ENCODE results near the gene TTC22. TPM values are rescaled to one million over a fixed set of nuclear protein-coding genes. Genes with fewer than 3 reads are reported as not detected.

The TTC22 gene
- total and polyA plus RNA-seq, 2 of the 4 experiments (the other 2 are of a cell fraction) = not detected

DNA sequence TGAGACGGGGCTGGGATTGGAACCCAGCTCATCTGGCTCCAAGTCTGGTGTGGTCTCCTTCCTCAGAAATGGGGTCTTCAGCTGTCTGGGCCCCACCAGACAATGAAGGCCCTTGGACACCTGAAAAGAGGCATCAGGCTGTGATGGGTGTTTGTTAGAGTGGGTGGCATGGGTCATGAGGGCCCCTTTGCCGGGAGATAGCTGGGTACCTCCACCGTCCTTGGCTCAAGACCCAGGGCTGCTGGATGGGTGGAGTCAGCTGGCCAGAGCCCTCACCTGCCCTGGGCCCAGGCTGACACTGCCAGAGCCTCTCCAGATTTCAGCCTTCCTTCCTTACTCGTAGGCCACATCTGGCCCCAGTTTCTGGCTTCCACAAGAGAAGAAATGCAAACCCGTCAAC is 13.4 kb upstream of the TTC22 start:
- H3K9me3 ChIP-seq (ENCODE audit: control insufficient read depth, insufficient read depth, low read length) = no peaks in the 10 kb centered on the region
- POLR2A ChIA-PET (ENCODE audit: unreplicated experiment) = no interaction called here

More for the DNA sequence above, 13.4 kb upstream of the TTC22 start:
- no peak for TF ChIP-seq RAD21 (IDR thresholded peaks at IDR 0.05; ENCODE audit: low read length)
- no peak for TF ChIP-seq POLR2A (IDR thresholded peaks at IDR 0.05; ENCODE audit: low read depth, low read length)
- no peak for TF ChIP-seq BHLHE40 (IDR thresholded peaks at IDR 0.05; ENCODE audit: low read depth, low read length)
- TF ChIP-seq, protein P1, sequence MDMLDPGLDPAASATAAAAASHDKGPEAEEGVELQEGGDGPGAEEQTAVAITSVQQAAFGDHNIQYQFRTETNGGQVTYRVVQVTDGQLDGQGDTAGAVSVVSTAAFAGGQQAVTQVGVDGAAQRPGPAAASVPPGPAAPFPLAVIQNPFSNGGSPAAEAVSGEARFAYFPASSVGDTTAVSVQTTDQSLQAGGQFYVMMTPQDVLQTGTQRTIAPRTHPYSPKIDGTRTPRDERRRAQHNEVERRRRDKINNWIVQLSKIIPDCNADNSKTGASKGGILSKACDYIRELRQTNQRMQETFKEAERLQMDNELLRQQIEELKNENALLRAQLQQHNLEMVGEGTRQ (IDR thresholded peaks at IDR 0.05; ENCODE audit: low read depth, low read length) = no peak
- no peak for TF ChIP-seq CHD1 (IDR thresholded peaks at IDR 0.05; ENCODE audit: low read depth, low read length)
- TF ChIP-seq FOS (IDR thresholded peaks at IDR 0.05; ENCODE audit: low read depth, low read length) = no peak
- TF ChIP-seq MXI1 (IDR thresholded peaks at IDR 0.05; ENCODE audit: borderline replicate concordance, low read depth, low read length) = no peak
- no peak for TF ChIP-seq MAZ (IDR thresholded peaks at IDR 0.05; ENCODE audit: borderline replicate concordance, low read depth, low read length)
- no peak for TF ChIP-seq CEBPB (IDR thresholded peaks at IDR 0.05; ENCODE audit: low read depth, low read length)
- TF ChIP-seq, protein P2, sequence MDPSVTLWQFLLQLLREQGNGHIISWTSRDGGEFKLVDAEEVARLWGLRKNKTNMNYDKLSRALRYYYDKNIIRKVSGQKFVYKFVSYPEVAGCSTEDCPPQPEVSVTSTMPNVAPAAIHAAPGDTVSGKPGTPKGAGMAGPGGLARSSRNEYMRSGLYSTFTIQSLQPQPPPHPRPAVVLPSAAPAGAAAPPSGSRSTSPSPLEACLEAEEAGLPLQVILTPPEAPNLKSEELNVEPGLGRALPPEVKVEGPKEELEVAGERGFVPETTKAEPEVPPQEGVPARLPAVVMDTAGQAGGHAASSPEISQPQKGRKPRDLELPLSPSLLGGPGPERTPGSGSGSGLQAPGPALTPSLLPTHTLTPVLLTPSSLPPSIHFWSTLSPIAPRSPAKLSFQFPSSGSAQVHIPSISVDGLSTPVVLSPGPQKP (IDR thresholded peaks at IDR 0.05; ENCODE audit: borderline replicate concordance, low read depth, low read length) = no peak
- no peak for TF ChIP-seq NFE2L2 (IDR thresholded peaks at IDR 0.05; ENCODE audit: low read depth, low read length)
- no peak for TF ChIP-seq RFX5 (IDR thresholded peaks at IDR 0.05; ENCODE audit: low read depth, low read length)
- DNase-seq (no peak), ATAC-seq (ENCODE audit: low read depth) (no peak)
- H3K9me1 ChIP-seq (ENCODE audit: insufficient read depth, low read length) = no peaks in the 10 kb centered on the region
- no peak overlapping the region for H3K23ac ChIP-seq (ENCODE audit: low read depth, low read length)
- H3K9ac ChIP-seq (ENCODE audit: low read depth, low read length) = no peak overlapping the region
- H3K4ac ChIP-seq (ENCODE audit: low read depth, low read length) = no peak overlapping the region
- H2BK20ac ChIP-seq (ENCODE audit: low read depth, low read length) = no peak overlapping the region
- H2AK5ac ChIP-seq (ENCODE audit: low read depth, low read length) = no peak overlapping the region
- H3K4me3 ChIP-seq (ENCODE audit: insufficient read depth, low read depth, low read length) = no peak overlapping the region
- intact Hi-C loops (cut with micrococcal nuclease) = loop anchor here (5.0 to 10.0 kb wide), 3 partner anchors 183 to 960 kb away; partner anchors contain the start of gene BSND
- H3K79me1 ChIP-seq (ENCODE audit: low read depth in 1 of 2, low read length in 2 of 2) = no peaks in the 10 kb centered on the region
- H3K4me2 ChIP-seq (ENCODE audit: low read depth, low read length) = no peak overlapping the region
- no peaks in the 10 kb centered on the region for H4K20me1 ChIP-seq (ENCODE audit: insufficient read depth, low read length)
- in situ Hi-C loops (cut with MboI; ENCODE audit: low sequenced_read_pairs) = loop anchor here (10.0 kb wide), 1 partner anchor 140 kb away; no protein-coding TSS in a partner anchor
- no TSS peak for BruUV-seq (replicated peaks)
- no peak overlapping the region for H3K18ac ChIP-seq (ENCODE audit: low read depth, low read length)
- WGBS, 2 experiments (ENCODE audit: extremely low coverage in 2 of 2, insufficient read length in 1 of 2) = 86% methylated on average over 1 of the region's 5 CpGs; no CpG with 5 or more reads in 1 of the 2 experiments
- H3K27ac ChIP-seq (ENCODE audit: insufficient read depth, low read length) = no peak overlapping the region
- H3K56ac ChIP-seq (ENCODE audit: extremely low read depth, insufficient read depth, low read length) = no peak overlapping the region
- CTCF ChIA-PET = no interaction called here
- dilution Hi-C loops (cut with HindIII; ENCODE audit: low sequenced_read_pairs, unreplicated experiment) = no loop called here
- no peak overlapping the region for H2BK5ac ChIP-seq (ENCODE audit: low read depth, low read length, poor library complexity, severe bottlenecking)
- no peak overlapping the region for H3K14ac ChIP-seq (replicated peaks; ENCODE audit: low read depth, low read length)
- H2BK15ac ChIP-seq (ENCODE audit: low read depth, low read length) = no peak overlapping the region
- H2AK9ac ChIP-seq (replicated peaks; ENCODE audit: low read depth, low read length, poor library complexity) = no peak overlapping the region
- no peaks in the 10 kb centered on the region for H3K4me1 ChIP-seq (ENCODE audit: control insufficient read depth, insufficient read depth, low read length)
- no peak overlapping the region for H2BK120ac ChIP-seq (ENCODE audit: low read depth, low read length)
- H4K8ac ChIP-seq (ENCODE audit: low read depth in 2 of 2, low read length in 2 of 2) = no peak overlapping the region
- no peak overlapping the region for H4K91ac ChIP-seq (ENCODE audit: insufficient read depth, low read depth, low read length)
- no peak overlapping the region for H2AFZ ChIP-seq (replicated peaks; ENCODE audit: low read length, poor library complexity)
- no peaks in the 10 kb centered on the region for H3K36me3 ChIP-seq (ENCODE audit: control insufficient read depth, insufficient read depth, low read length)
- peaks cover 62% of the 10 kb centered on the region for H3K27me3 ChIP-seq (ENCODE audit: control insufficient read depth, insufficient read depth, low read length)
- no peak overlapping the region for H4K5ac ChIP-seq (ENCODE audit: low read depth, low read length)

Measured in IMR-90 (cell line).